ENCODE measurements around the gene OSBPL2. TPM values are rescaled to one million over a fixed set of nuclear protein-coding genes. Genes with fewer than 3 reads are reported as not detected.

The OSBPL2 gene
- total RNA-seq, 2 experiments from 2014 or later, result 27.1 TPM

- ATAC-seq (no peak), DNase-seq (no peak)
- Mint-ChIP-seq H3K27me3 (peaks cover 33% of the 10 kb centered on the region), H3K4me3 (no peak overlapping the region), H3K4me1 (no peaks in the 10 kb centered on the region), H3K27ac (no peak overlapping the region), H3K36me3 (no peaks in the 10 kb centered on the region), H3K9me3 (ENCODE audit: low read depth) (no peaks in the 10 kb centered on the region)
- CTCF ChIA-PET, result no interaction called here
Measured at GRCh38 chr20:62222266-62222850, 16.0 kb upstream of the OSBPL2 start.

GRCh38 chr20:62222972-62223371 lies 15.3 kb upstream of the OSBPL2 start:
- ATAC-seq, result no peak
- H3K4me3 Mint-ChIP-seq, result no peak overlapping the region
- H3K27ac Mint-ChIP-seq, result no peak overlapping the region
- CTCF ChIA-PET, result no interaction called here
- no peaks in the 10 kb centered on the region for H3K4me1 Mint-ChIP-seq
- no peak for DNase-seq
- no peaks in the 10 kb centered on the region for H3K36me3 Mint-ChIP-seq
- peaks cover 28% of the 10 kb centered on the region for H3K27me3 Mint-ChIP-seq
- H3K9me3 Mint-ChIP-seq (ENCODE audit: low read depth), result no peaks in the 10 kb centered on the region

- Mint-ChIP-seq H3K9me3 (ENCODE audit: low read depth) (no peaks in the 10 kb centered on the region), H3K4me1 (no peaks in the 10 kb centered on the region), H3K4me3 (no peak overlapping the region), H3K27me3 (peaks cover 24% of the 10 kb centered on the region), H3K36me3 (no peaks in the 10 kb centered on the region), H3K27ac (no peak overlapping the region)
- CTCF ChIA-PET, result no interaction called here
- DNase-seq (no peak), ATAC-seq (no peak)
Measured at GRCh38 chr20:62223571-62223970, 14.8 kb upstream of the OSBPL2 start.

GRCh38 chr20:62224113-62224855 lies 14.0 kb upstream of the OSBPL2 start:
- Mint-ChIP-seq H3K4me1 (no peaks in the 10 kb centered on the region), H3K36me3 (no peaks in the 10 kb centered on the region), H3K4me3 (no peak overlapping the region), H3K9me3 (ENCODE audit: low read depth) (no peaks in the 10 kb centered on the region), H3K27me3 (peaks cover 17% of the 10 kb centered on the region), H3K27ac (no peak overlapping the region)
- no peak for ATAC-seq
- CTCF ChIA-PET, result no interaction called here
- DNase-seq, result no peak

- peaks cover 16% of the 10 kb centered on the region for H3K27me3 Mint-ChIP-seq
- CTCF ChIA-PET, result no interaction called here
- ATAC-seq (no peak), DNase-seq (no peak)
- no peaks in the 10 kb centered on the region for H3K9me3 Mint-ChIP-seq (ENCODE audit: low read depth)
- no peaks in the 10 kb centered on the region for H3K36me3 Mint-ChIP-seq
- H3K4me3 Mint-ChIP-seq, result no peak overlapping the region
- H3K27ac Mint-ChIP-seq, result no peak overlapping the region
- H3K4me1 Mint-ChIP-seq, result no peaks in the 10 kb centered on the region
Measured at GRCh38 chr20:62225026-62225425, 13.3 kb upstream of the OSBPL2 start.

- H3K4me3 Mint-ChIP-seq, result no peak overlapping the region
- H3K27ac Mint-ChIP-seq, result no peak overlapping the region
- CTCF ChIA-PET, result no interaction called here
- H3K36me3 Mint-ChIP-seq, result no peaks in the 10 kb centered on the region
- H3K27me3 Mint-ChIP-seq, result peaks cover 11% of the 10 kb centered on the region
- DNase-seq, result no peak
- H3K4me1 Mint-ChIP-seq, result no peaks in the 10 kb centered on the region
- no peak for ATAC-seq
- H3K9me3 Mint-ChIP-seq (ENCODE audit: low read depth), result no peaks in the 10 kb centered on the region
Measured at GRCh38 chr20:62225820-62226635, 12.3 kb upstream of the OSBPL2 start.

GRCh38 chr20:62226707-62227590 lies 11.4 kb upstream of the OSBPL2 start:
- H3K27ac Mint-ChIP-seq, result no peak overlapping the region
- H3K4me3 Mint-ChIP-seq, result no peak overlapping the region
- H3K4me1 Mint-ChIP-seq, result no peaks in the 10 kb centered on the region
- ATAC-seq, result no peak
- peaks cover 4% of the 10 kb centered on the region for H3K27me3 Mint-ChIP-seq
- no peak for DNase-seq
- CTCF ChIA-PET, result no interaction called here
- H3K36me3 Mint-ChIP-seq, result no peaks in the 10 kb centered on the region
- H3K9me3 Mint-ChIP-seq (ENCODE audit: low read depth), result no peaks in the 10 kb centered on the region

GRCh38 chr20:62227591-62227976 lies 10.7 kb upstream of the OSBPL2 start:
- no peaks in the 10 kb centered on the region for H3K4me1 Mint-ChIP-seq
- peaks cover 3% of the 10 kb centered on the region for H3K27me3 Mint-ChIP-seq
- H3K4me3 Mint-ChIP-seq, result no peak overlapping the region
- no peak overlapping the region for H3K27ac Mint-ChIP-seq
- DNase-seq, result no peak
- ATAC-seq, result no peak
- CTCF ChIA-PET, result no interaction called here
- no peaks in the 10 kb centered on the region for H3K9me3 Mint-ChIP-seq (ENCODE audit: low read depth)
- H3K36me3 Mint-ChIP-seq, result no peaks in the 10 kb centered on the region

- peak; percentile 24 for ATAC-seq
- Mint-ChIP-seq H3K27me3 (no peaks in the 10 kb centered on the region), H3K9me3 (ENCODE audit: low read depth) (no peaks in the 10 kb centered on the region), H3K4me3 (no peak overlapping the region), H3K27ac (no peak overlapping the region), H3K36me3 (no peaks in the 10 kb centered on the region), H3K4me1 (no peaks in the 10 kb centered on the region)
- DNase-seq, result no peak
- CTCF ChIA-PET, result no interaction called here
Measured at GRCh38 chr20:62227977-62228958, 10.1 kb upstream of the OSBPL2 start.

- ATAC-seq (no peak), DNase-seq (no peak)
- Mint-ChIP-seq H3K27me3 (no peaks in the 10 kb centered on the region), H3K9me3 (ENCODE audit: low read depth) (no peaks in the 10 kb centered on the region), H3K4me1 (no peaks in the 10 kb centered on the region), H3K27ac (no peak overlapping the region), H3K36me3 (no peaks in the 10 kb centered on the region), H3K4me3 (no peak overlapping the region)
- CTCF ChIA-PET, result no interaction called here
Measured at GRCh38 chr20:62228982-62229545, 9.3 kb upstream of the OSBPL2 start.

- Mint-ChIP-seq H3K4me1 (no peaks in the 10 kb centered on the region), H3K36me3 (no peaks in the 10 kb centered on the region), H3K4me3 (no peak overlapping the region), H3K27me3 (no peaks in the 10 kb centered on the region), H3K27ac (no peak overlapping the region), H3K9me3 (ENCODE audit: low read depth) (no peaks in the 10 kb centered on the region)
- DNase-seq (no peak), ATAC-seq (no peak)
- CTCF ChIA-PET, result no interaction called here
Measured at GRCh38 chr20:62229667-62230066, 8.7 kb upstream of the OSBPL2 start.

GRCh38 chr20:62230276-62230675 lies 8.0 kb upstream of the OSBPL2 start:
- Mint-ChIP-seq H3K9me3 (ENCODE audit: low read depth) (no peaks in the 10 kb centered on the region), H3K36me3 (no peaks in the 10 kb centered on the region), H3K4me1 (no peaks in the 10 kb centered on the region), H3K27me3 (no peaks in the 10 kb centered on the region), H3K27ac (no peak overlapping the region), H3K4me3 (no peak overlapping the region)
- ATAC-seq, result no peak
- CTCF ChIA-PET, result no interaction called here
- no peak for DNase-seq
